ENCODE results near the gene NFRKB.

DNA sequence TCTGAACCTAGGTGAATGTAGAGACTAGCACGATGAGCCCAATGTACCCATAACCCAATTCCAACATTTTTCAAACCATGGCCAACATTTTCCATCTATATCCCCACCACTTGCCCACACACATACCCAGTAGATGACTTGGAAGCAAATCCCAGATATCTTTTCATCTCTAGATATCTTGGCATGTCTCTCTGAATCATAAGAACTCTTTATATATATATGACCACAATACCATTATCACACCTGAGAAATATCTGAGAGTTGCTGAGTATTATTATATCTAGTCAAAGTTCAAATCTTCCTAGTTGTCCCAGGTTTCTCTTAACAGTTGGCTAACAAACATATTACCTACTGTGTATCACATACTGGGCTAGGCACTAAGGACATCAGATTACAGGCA is 37.9 kb upstream of the NFRKB start:
- TF ChIP-seq, protein P1, sequence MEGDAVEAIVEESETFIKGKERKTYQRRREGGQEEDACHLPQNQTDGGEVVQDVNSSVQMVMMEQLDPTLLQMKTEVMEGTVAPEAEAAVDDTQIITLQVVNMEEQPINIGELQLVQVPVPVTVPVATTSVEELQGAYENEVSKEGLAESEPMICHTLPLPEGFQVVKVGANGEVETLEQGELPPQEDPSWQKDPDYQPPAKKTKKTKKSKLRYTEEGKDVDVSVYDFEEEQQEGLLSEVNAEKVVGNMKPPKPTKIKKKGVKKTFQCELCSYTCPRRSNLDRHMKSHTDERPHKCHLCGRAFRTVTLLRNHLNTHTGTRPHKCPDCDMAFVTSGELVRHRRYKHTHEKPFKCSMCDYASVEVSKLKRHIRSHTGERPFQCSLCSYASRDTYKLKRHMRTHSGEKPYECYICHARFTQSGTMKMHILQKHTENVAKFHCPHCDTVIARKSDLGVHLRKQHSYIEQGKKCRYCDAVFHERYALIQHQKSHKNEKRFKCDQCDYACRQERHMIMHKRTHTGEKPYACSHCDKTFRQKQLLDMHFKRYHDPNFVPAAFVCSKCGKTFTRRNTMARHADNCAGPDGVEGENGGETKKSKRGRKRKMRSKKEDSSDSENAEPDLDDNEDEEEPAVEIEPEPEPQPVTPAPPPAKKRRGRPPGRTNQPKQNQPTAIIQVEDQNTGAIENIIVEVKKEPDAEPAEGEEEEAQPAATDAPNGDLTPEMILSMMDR (IDR thresholded peaks at IDR 0.05) = no peak
- TF ChIP-seq POLR2A (IDR thresholded peaks at IDR 0.05) = no peak

Data from breast epithelium (tissue), 3 donors.